Measurements from ENCODE around the gene TMPRSS5.
A peak's percentile ranks its signal among the peaks of the same experiment; 100 is the strongest.
"Not testable (repeated sequence)": the region's sequence is repeated elsewhere in the genome, so short reads cannot be mapped to it uniquely, and the experiment has no call there.

The TMPRSS5 gene

GRCh38 chr11:113697756-113698407 is 8.2 kb downstream of the TMPRSS5 start:
- DNase-seq: no peak

- no peak for DNase-seq
Observed at GRCh38 chr11:113697111-113697510, 9.0 kb downstream of the TMPRSS5 start.

- no peak for DNase-seq
Observed at GRCh38 chr11:113695207-113695606, 10.9 kb downstream of the TMPRSS5 start.

- DNase-seq: no peak
Observed at GRCh38 chr11:113694390-113694789, 11.7 kb downstream of the TMPRSS5 start.

GRCh38 chr11:113693030-113693429 is 13.1 kb downstream of the TMPRSS5 start:
- DNase-seq: no peak

GRCh38 chr11:113690619-113691569 is 15.2 kb downstream of the TMPRSS5 start:
- DNase-seq: peak in 2 of 56 donors; percentile 11 to 14

- DNase-seq: no peak
Observed at GRCh38 chr11:113689768-113690618, 16.1 kb downstream of the TMPRSS5 start.

GRCh38 chr11:113685654-113686359 is 20.3 kb downstream of the TMPRSS5 start:
- DNase-seq: no peak

- DNase-seq: no peak
Observed at GRCh38 chr11:113684496-113684895, 21.6 kb downstream of the TMPRSS5 start.

GRCh38 chr11:113683481-113684046 is 22.5 kb downstream of the TMPRSS5 start:
- DNase-seq: no peak

GRCh38 chr11:113681711-113682413 is 24.2 kb downstream of the TMPRSS5 start:
- DNase-seq: no peak

GRCh38 chr11:113681282-113681681 is 24.8 kb downstream of the TMPRSS5 start:
- DNase-seq: no peak

GRCh38 chr11:113677685-113678084 is 28.4 kb downstream of the TMPRSS5 start:
- DNase-seq: no peak

GRCh38 chr11:113675565-113675964 is 30.5 kb downstream of the TMPRSS5 start:
- DNase-seq: no peak

- no peak for DNase-seq
Observed at GRCh38 chr11:113675003-113675561, 31.0 kb downstream of the TMPRSS5 start.

GRCh38 chr11:113674397-113674685 is 31.8 kb downstream of the TMPRSS5 start:
- no peak for DNase-seq

- no peak for DNase-seq
Observed at GRCh38 chr11:113673550-113674396, 32.3 kb downstream of the TMPRSS5 start.

- not testable (repeated sequence) for DNase-seq
Observed at GRCh38 chr11:113671914-113672313, 34.2 kb downstream of the TMPRSS5 start.

- no peak for DNase-seq
Observed at GRCh38 chr11:113670831-113671215, 35.3 kb downstream of the TMPRSS5 start.

All from amygdala (tissue), 56 donors.